K562 treated with DMSO at 1 percent for 12 hours (cell line): ENCODE results near the gene USB1. TPM values are rescaled to one million over a fixed set of nuclear protein-coding genes. Genes with fewer than 3 reads are reported as not detected.

Experiments
- total RNA-seq: library from RNA; unstranded; fragments of 300-600 nt; gene quantifications from 2 replicates; pipeline ENCODE4 v1.2.3, GENCODE V29; 2022; ENCODE audit not compliant: insufficient read depth

The USB1 gene
- total RNA-seq = 38.9 and 78.4 TPM in 2 replicates

DNA sequence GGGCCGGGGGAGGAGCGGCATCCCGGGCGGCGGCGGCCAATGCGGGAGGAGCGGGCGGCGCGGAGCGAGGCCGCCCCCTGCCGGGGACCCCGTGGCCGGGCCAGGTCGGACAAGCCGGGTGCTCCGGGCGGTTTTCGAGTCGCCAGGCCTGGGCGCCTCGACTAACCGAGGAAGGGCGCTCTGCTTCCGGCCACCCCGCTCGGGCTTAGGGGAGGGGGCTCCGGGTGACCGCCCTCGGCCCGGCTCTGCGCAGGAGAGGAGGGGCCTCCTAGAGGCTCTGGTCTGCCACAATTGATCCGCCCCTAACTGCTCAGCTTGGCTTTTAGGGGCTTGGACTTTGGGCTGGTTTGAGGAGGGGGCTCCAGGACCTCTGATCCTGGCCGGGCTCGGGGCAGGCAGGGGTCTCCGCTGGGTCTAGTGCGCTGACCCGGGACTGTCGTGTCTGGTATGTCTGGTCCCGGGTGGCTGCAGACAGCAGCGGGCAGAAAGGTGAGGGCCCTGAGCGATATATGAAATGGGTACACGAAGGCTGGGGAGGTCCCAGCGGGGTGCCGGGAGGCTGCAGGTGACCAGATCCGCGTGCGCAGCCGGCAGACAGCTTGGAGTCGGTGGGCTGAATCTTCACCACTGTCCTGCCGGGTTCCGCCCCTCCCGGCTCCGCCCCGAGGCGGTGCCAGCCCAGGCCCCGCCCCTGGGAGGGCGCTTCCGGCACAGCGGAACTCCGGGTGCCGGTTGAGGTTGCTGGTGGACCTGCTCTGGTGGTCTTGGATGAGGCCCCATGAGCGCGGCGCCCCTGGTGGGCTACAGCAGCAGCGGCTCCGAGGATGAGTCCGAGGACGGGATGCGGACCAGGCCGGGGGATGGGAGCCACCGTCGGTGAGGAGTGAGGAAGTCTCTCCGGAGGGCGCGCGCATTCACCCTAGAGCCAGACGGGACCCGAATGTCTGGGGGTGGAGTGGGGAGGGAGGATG is at the start of gene USB1:
TSS of gene USB1 (plus strand) at position 702 of the 971 bp plus-strand sequence. CDS start at position 779, 77 bp downstream.

DNA sequence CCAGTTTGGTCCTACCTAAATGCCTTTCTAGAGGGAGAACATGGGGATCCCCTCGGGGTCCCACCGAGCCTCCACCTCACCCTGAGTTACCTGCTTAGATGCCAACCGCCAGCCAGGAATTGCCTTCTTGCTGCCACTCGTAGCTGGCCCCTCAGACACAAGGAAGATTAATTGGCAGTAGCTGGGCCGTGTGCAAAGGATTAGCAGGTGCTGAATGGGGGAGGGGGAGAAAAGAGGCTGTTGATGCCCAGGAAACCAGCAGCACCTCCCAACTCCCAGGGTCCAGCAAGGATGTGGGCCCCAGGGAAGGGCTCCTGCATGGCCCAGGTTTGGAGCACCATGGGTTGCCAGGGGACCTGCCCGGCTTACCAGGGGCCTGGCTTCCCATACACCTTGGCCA is 30.2 kb upstream of the USB1 start, which contains the start of gene CNGB1:
TSS of gene CNGB1 (minus strand) at position 159 of the 400 bp plus-strand sequence. CDS start 3,842 bp downstream, outside the sequence.

DNA sequence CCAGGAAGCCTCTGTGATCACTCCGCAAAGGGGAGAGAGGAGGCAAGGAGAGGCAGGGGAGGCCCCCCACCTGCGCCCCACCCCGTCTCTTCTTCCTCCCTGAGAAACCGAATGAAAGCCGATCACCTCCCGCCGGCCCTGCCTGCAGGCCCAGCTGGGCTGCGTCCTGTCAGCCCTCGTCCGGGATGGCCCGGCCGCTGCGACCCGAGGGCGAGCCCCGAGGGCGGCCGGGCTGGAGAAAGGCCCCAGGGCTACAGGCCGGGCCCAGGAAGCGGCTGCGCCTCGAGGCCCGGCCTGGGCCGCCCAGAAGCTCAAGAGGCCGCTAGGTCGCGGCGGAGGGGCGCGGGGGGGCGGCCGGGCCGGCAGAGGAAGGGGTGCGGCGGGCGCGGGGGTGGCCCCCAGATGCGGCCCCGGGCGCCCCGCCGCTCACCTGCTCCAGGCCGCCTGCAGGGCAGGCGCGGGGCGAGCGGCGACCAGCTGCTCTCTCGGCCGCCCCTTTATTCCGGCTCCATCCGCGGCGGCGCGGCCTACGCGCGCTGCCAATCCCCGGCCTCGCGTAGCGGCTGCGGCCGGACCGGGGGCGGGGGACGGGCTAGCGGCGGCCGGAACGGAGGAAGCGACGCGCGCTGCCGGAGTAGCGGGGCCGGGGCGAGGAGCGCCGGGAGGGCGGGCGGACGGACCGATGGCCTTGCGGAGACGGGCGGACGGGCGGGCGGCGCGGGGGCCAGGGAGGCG is 1.1 kb upstream of the USB1 start, which contains the start of gene ZNF319:
TSS of gene ZNF319 (minus strand) at position 702 of the 735 bp plus-strand sequence. CDS start 2,407 bp downstream, outside the sequence.

GRCh38 chr16:58025351-58026138 is 24.3 kb downstream of the USB1 start, which contains the start of gene MMP15:
Gene MMP15 (plus strand): TSS chr16:58025754. CDS start chr16:58026351, 597 bp downstream.

Other genes starting within 250 kb of the USB1 start
- gene KIFC3, start 198.9 kb upstream of the USB1 start, total RNA-seq = 61.0 and 64.2 TPM in 2 replicates
- gene CNGB1, start 30.3 kb upstream of the USB1 start, total RNA-seq = not detected in 2 replicates
- gene ZNF319, start 735 bp upstream of the USB1 start, total RNA-seq = 3.2 and 9.1 TPM in 2 replicates
- gene MMP15, start 24.3 kb downstream of the USB1 start, total RNA-seq = 7.1 and 11.9 TPM in 2 replicates
- 49.9 and 72.7 TPM in 2 replicates for gene CFAP20, start 128.0 kb downstream of the USB1 start, total RNA-seq
- gene CSNK2A2, start 196.7 kb downstream of the USB1 start, total RNA-seq = 82.4 and 124 TPM in 2 replicates